GM12801 (cell line): Measurements from ENCODE around the gene TIAM1.

Experiments
- CTCF ChIP-seq: IDR thresholded peaks from one replicate; pipeline ENCODE4 v1.5.1; 2011; ENCODE audit warnings: control low read depth; ENCODE audit not compliant: insufficient read length; ENCODE audit errors: extremely low read depth

The TIAM1 gene

GRCh38 chr21:31254131-31254530, 89.9 kb downstream of the TIAM1 start:
- no peak for TF ChIP-seq CTCF

- TF ChIP-seq CTCF, result no peak
Observed at GRCh38 chr21:31253684-31254083, 90.4 kb downstream of the TIAM1 start.

- no peak for TF ChIP-seq CTCF
Observed at GRCh38 chr21:31252611-31253010, 91.5 kb downstream of the TIAM1 start.

- TF ChIP-seq CTCF, result no peak
Observed at GRCh38 chr21:31252091-31252490, 92.0 kb downstream of the TIAM1 start.

- TF ChIP-seq CTCF, result no peak
Observed at GRCh38 chr21:31251686-31252085, 92.4 kb downstream of the TIAM1 start.

- no peak for TF ChIP-seq CTCF
Observed at GRCh38 chr21:31248598-31248997, 95.5 kb downstream of the TIAM1 start.

GRCh38 chr21:31243611-31244010, 100.5 kb downstream of the TIAM1 start:
- TF ChIP-seq CTCF, result no peak

- TF ChIP-seq CTCF, result no peak
Observed at GRCh38 chr21:31236528-31236927, 107.5 kb downstream of the TIAM1 start.
